GM21367 (cell line): Measurements from ENCODE around the gene LILRA5.
"Not testable (repeated sequence)": the region's sequence is repeated elsewhere in the genome, so short reads cannot be mapped to it uniquely, and the experiment has no call there.

Source experiments
- ATAC-seq: cut with Tn5 transposase; IDR thresholded peaks from one replicate; pipeline ENCODE4 v1.9.1; 2021; ENCODE audit not compliant: unreplicated experiment

Gene LILRA5

GRCh38 chr19:54335164-54335563 lies 22.2 kb upstream of the LILRA5 start:
- no peak for ATAC-seq

- ATAC-seq, result no peak
Observed at GRCh38 chr19:54333586-54334298, 20.8 kb upstream of the LILRA5 start.

DNA sequence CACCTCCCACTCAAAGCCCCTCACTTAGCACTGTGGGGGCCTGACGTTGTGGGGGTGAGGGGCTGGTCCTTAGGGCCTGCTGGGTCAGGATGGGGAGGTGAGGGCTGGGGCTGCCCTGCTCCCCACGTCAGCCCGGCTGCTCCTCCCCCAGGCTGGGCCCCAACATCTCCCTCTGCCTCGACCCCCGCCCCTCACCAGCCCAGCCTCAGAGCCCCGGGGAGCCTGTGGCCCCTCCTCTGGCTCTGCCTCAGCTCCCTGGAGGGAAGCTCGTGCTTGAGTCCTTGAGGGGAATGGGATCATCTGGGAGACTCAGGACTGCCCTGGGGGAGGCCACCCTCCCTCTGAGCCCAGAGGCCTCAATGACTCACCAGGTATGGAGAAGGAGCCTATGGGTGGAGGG lies 19.2 kb upstream of the LILRA5 start:
- no peak for ATAC-seq

DNA sequence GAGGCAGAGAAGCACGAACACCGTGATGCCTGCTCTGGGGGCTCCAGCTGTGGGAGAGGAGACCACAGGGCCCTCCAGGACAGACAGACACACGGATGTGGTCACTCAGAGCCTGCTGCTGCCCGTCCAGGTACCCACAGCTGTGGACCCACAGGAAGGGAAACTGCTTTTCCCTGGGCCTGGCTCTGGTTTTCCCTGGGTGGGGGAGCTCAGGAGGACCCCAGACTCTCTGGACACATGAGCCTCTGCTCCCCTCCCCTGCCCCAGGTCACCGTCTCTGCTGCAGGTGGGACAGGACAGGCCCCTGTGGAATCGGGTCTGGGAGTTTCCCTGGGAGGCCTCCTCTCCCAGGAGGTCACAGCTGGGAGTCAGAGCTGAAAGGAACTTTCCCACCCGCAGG lies 18.7 kb upstream of the LILRA5 start:
- ATAC-seq, result no peak

- ATAC-seq, result no peak
Observed at GRCh38 chr19:54329476-54330165, 16.7 kb upstream of the LILRA5 start.

DNA sequence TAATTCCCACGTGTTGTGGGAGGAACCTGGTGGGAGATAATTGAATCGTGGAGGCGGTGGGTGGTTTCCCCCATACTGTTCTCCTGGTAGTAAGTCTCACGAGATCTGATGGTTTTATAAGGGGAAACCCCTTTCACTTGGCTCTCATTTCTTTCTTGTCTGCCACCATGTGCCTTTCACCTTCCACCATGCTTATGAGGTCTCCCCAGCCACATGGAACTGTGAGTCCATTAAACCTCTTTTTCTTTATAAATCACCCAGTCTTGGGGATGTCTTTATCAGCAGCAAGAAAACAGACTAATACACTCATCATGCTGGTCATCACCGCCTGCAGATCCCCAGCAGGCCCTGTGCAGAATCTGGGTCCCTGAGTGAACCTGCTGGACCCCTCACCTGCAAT lies 15.8 kb upstream of the LILRA5 start:
- ATAC-seq, result not testable (repeated sequence)

DNA sequence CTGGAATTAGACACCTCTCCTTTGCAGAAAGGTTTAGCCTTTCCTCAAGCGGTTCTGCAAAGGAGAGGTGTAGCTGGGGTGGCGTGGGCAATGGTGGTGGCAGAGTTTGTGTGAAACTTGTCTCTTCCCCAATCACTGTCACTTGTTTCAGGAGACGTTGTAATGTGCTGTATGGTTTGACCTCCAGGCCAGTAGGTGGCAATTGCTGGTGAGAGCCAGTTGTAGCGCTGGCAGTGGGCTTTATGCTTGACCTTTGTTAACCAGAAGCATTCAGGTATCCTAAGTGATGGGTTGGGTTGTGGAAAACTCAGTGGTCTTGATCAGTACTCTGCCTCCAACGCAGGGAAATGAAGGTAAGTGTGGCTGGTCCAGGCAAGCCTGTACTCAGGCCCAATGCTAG lies 12.7 kb upstream of the LILRA5 start:
- no peak for ATAC-seq

GRCh38 chr19:54325194-54325621 lies 12.2 kb upstream of the LILRA5 start:
- no peak for ATAC-seq

- ATAC-seq, result no peak
Observed at GRCh38 chr19:54324071-54324470, 11.1 kb upstream of the LILRA5 start.

DNA sequence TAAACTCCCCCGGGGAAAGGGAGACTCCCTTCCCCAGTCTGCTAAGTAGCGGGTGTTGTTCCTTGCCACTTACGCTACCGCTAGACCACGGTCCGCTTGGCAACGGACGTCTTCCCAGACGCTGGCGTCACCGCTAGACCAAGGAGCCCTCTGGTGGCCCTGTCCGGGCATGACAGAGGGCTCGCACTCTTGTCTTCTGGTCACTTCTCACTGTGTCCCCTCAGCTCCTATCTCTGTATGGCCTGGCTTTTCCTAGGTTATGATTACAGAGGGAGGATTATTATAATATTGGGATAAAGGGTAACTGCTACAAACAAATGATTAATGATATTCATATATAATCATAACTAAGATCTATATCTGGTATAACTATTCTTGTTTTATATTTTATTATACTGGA lies 10.0 kb upstream of the LILRA5 start:
- not testable (repeated sequence) for ATAC-seq

DNA sequence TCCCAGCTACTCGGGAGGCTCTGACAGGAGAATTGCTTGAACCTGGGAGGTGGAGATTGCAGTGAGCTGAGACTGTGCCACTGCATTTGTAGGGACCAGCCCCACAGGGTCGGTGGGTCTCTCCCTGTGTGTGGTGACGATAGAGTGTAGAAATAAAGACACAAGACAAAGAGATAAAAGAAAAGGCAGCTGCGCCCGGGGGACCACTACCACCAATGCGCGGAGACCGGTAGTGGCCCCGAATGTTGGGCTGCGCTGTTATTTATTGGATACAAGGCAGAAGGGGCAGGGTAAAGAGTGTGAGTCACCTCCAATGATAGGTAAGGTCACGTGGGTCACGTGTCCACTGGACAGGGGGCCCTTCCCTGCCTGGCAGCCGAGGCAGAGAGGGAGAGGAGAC lies 9.3 kb upstream of the LILRA5 start:
- ATAC-seq, result not testable (repeated sequence)

- no peak for ATAC-seq
Observed at GRCh38 chr19:54319892-54320670, 7.1 kb upstream of the LILRA5 start.

DNA sequence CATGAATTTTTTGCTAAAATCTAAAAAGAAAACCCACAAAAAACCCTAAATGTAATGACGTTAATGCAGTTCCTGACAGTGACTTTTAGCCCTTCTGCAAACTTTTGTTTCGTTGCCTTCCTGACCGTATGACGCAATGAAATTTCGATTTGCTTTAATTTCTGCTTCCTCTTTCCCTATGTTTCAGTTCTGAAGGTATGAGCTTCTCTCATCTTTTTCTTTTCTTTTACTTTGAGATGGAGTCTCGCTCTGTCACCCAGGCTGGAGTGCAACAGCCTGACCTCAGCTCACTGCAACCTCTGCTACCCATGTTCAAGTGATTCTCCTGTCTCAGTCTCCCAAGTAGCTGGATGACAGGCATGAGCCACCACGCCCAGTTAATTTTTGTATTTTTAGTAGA lies 6.1 kb upstream of the LILRA5 start:
- no peak for ATAC-seq

- no peak for ATAC-seq
Observed at GRCh38 chr19:54317965-54318240, 4.9 kb upstream of the LILRA5 start.

GRCh38 chr19:54317108-54317964 lies 4.4 kb upstream of the LILRA5 start:
- ATAC-seq, result no peak

DNA sequence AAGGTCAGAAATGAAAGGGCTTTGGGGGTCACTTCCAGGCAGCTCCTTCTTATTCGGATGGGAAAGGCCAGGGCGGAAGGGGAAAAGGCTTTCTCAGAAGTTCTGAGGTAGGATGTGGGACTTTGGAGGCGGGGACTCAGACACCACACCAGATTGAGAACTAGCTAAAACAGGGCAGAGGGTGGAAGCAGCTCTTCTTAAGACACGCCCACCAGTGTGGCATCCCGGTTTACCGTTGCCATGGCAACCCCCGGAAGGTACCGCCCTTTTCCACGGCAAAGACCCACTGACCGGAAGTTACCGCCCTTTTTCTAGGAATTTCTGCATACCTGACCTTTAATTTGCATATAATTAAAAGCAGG lies 3.8 kb upstream of the LILRA5 start:
- ATAC-seq, result no peak

GRCh38 chr19:54315956-54316355 lies 3.0 kb upstream of the LILRA5 start:
- ATAC-seq, result no peak

- no peak for ATAC-seq
Observed at GRCh38 chr19:54312011-54312410, 955 bp downstream of the LILRA5 start.

DNA sequence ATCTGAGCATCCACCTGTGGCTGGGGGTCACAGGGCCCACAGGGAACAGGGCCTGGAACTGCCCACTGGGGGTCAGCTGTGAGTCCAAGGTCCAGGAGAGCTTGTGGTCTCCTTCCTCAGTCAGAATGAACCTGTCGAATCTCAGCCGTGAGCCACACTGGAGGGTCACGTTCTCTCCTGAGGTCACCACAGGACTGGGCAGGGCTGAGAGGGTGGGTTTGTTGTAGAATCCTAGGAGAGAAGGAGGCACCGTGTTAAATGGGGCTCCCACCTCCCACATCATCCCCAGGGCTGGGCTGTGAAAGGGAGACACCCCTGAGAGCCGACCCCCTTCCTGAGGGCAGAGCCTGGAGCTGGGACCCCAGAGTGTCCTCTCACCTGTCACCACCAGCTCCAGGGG lies 1.5 kb downstream of the LILRA5 start:
- no peak for ATAC-seq

GRCh38 chr19:54310543-54310942 lies 2.4 kb downstream of the LILRA5 start:
- ATAC-seq, result no peak

DNA sequence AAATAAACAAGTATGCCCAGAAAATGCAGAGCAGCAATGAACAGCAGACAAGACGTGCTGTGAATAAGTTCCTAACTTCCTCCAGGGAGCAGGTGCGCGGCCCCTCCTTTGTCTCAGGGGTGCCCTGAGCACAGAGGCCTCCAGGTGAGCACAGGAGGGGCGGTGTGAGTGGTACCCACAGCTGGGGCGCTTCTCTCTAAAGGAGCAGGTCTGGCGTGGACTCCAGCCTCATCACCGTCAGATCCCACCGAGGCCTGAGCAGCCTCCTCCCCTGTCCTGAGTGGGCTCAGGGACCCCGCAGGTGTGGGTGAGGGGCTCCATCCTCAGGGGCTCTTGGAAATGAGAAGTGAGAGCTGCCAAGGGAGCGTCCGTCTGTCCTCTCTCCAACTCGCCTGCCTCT lies 3.2 kb downstream of the LILRA5 start:
- no peak for ATAC-seq
